Loucy (cell line): ENCODE data around the gene PTGR1.

Experiments
- EZH2phosphoT487 ChIP-seq: fragments of 200-600 bp; IDR thresholded peaks from 2 replicates; pipeline ENCODE4 v1.6.1; 2018; ENCODE audit warnings: antibody characterized with exemption, mild to moderate bottlenecking, moderate library complexity, borderline replicate concordance
- TF ChIP-seq, protein P1 (sequence below): fragments of 200-600 bp; sonication (generic); conservative IDR thresholded peaks from 2 replicates; pipeline ENCODE4 v1.5.1; 2014; ENCODE audit warnings: mild to moderate bottlenecking, antibody characterized with exemption, low read length

- TF ChIP-seq, protein P1, sequence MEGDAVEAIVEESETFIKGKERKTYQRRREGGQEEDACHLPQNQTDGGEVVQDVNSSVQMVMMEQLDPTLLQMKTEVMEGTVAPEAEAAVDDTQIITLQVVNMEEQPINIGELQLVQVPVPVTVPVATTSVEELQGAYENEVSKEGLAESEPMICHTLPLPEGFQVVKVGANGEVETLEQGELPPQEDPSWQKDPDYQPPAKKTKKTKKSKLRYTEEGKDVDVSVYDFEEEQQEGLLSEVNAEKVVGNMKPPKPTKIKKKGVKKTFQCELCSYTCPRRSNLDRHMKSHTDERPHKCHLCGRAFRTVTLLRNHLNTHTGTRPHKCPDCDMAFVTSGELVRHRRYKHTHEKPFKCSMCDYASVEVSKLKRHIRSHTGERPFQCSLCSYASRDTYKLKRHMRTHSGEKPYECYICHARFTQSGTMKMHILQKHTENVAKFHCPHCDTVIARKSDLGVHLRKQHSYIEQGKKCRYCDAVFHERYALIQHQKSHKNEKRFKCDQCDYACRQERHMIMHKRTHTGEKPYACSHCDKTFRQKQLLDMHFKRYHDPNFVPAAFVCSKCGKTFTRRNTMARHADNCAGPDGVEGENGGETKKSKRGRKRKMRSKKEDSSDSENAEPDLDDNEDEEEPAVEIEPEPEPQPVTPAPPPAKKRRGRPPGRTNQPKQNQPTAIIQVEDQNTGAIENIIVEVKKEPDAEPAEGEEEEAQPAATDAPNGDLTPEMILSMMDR = no peak
- no peak for TF ChIP-seq EZH2phosphoT487
Observed at GRCh38 chr9:111615928-111616327, 16.5 kb upstream of the PTGR1 start.
